Astrocyte (in vitro differentiated cells and primary cell): Measurements from ENCODE around the gene HOXD1.

Experiments used
- CTCF ChIP-seq: IDR thresholded peaks from 2 replicates; pipeline ENCODE4 v1.5.1; 2011; ENCODE audit warnings: low read depth, mild to moderate bottlenecking, inconsistent platforms, low read length, moderate library complexity; ENCODE audit not compliant: insufficient read depth
- EZH2 ChIP-seq: IDR thresholded peaks from 2 replicates; pipeline ENCODE4 v1.6.1; 2012; ENCODE audit warnings: mild to moderate bottlenecking, low read length, inconsistent platforms; ENCODE audit not compliant: insufficient read depth

- TF ChIP-seq CTCF (no peak), EZH2 (no peak)
Measured at GRCh38 chr2:176186024-176186423, 2.4 kb upstream of the HOXD1 start.
